CD4-positive, alpha-beta memory T cell (primary cell): ENCODE measurements around the gene IP6K2. TPM values are rescaled to one million over a fixed set of nuclear protein-coding genes. Genes with fewer than 3 reads are reported as not detected.

Experiments used
- CTCF ChIA-PET: fragments of 350-600 bp; sonication (Branson Sonifier 250); formaldehyde crosslinking; loops from one replicate; lab custom pipeline; 2021; ENCODE audit warnings: inconsistent platforms; ENCODE audit not compliant: partially characterized antibody; lab: Charles Lee
- POLR2A ChIA-PET: fragments of 350-600 bp; sonication (Branson Sonifier 250); formaldehyde crosslinking; loops from one replicate; lab custom pipeline; 2021; ENCODE audit not compliant: partially characterized antibody; lab: Charles Lee
- DNase-seq, 5 donors: peaks; one replicate each; pipeline versions ENCODE4 v3.0.0 to v3.0.0-alpha.2; 2020 to 2022; ENCODE audit warnings: mixed read lengths in 1 of 5
- H3K27ac ChIP-seq: one replicate; pipeline ENCODE4 v1.7.0; 2013; ENCODE audit warnings: low read depth, low read length
- H3K27me3 ChIP-seq: 2 replicates; pipeline ENCODE4 v1.7.0; 2013; ENCODE audit warnings: mild to moderate bottlenecking, low read length, moderate library complexity; ENCODE audit not compliant: insufficient read depth
- H3K36me3 ChIP-seq: 2 replicates; pipeline ENCODE4 v1.7.0; 2013; ENCODE audit warnings: mild to moderate bottlenecking, low read length, moderate library complexity; ENCODE audit not compliant: insufficient read depth
- H3K4me1 ChIP-seq: 2 replicates; pipeline ENCODE4 v1.7.0; 2013; ENCODE audit warnings: mild to moderate bottlenecking, low read length, moderate library complexity; ENCODE audit not compliant: insufficient read depth
- H3K4me3 ChIP-seq, 2 donors: one replicate each; pipeline ENCODE4 v1.7.0; 2013; ENCODE audit warnings: low read length in 2 of 2, mild to moderate bottlenecking in 1 of 2
- H3K9me3 ChIP-seq, 2 donors: one replicate each; pipeline ENCODE4 v1.7.0; 2013; ENCODE audit warnings: low read length in 2 of 2, control low read depth in 1 of 2; ENCODE audit not compliant: control insufficient read depth in 1 of 2
- H3K27ac Mint-ChIP-seq, 7 donors: one replicate each; pipeline ENCODE4 v1.8.0; 2020 to 2021; ENCODE audit warnings: mixed read lengths in 7 of 7, mild to moderate bottlenecking in 6 of 7, inconsistent platforms in 3 of 7, moderate library complexity in 3 of 7
- H3K27me3 Mint-ChIP-seq, 2 donors: one replicate each; pipeline ENCODE4 v1.8.0; 2020 to 2021; ENCODE audit warnings: mixed read lengths in 2 of 2
- H3K36me3 Mint-ChIP-seq, 2 donors: one replicate each; pipeline ENCODE4 v1.8.0; 2020 to 2021; ENCODE audit warnings: mixed read lengths in 2 of 2, inconsistent platforms in 1 of 2, mild to moderate bottlenecking in 1 of 2
- H3K4me1 Mint-ChIP-seq, 4 donors: one replicate each; pipeline ENCODE4 v1.8.0; 2020 to 2021; ENCODE audit warnings: mixed read lengths in 4 of 4, mild to moderate bottlenecking in 1 of 4
- H3K4me3 Mint-ChIP-seq, 8 donors: one replicate each; pipeline ENCODE4 v1.8.0; 2020 to 2021; ENCODE audit warnings: mixed read lengths in 8 of 8, mild to moderate bottlenecking in 7 of 8, moderate library complexity in 6 of 8, inconsistent platforms in 3 of 8
- H3K9me3 Mint-ChIP-seq, 8 donors: one replicate each; pipeline ENCODE4 v1.8.0; 2020 to 2021; ENCODE audit warnings: mixed read lengths in 8 of 8, mild to moderate bottlenecking in 5 of 8, inconsistent platforms in 3 of 8, moderate library complexity in 1 of 8
- intact Hi-C: fragments of 100-400 bp; cut with micrococcal nuclease; formaldehyde crosslinking; loops from one replicate; pipeline ENCODE4 v1.15.1; 2023
- microRNA-seq: library from miRNA; unstranded; fragments of <30 nt; microRNA quantifications from one replicate; pipeline ENCODE4 v1.2.0, GENCODE V29; 2021; ENCODE audit warnings: borderline replicate concordance, borderline number of aligned reads, borderline microRNAs expressed, mixed read lengths
- polyA plus RNA-seq, 2 donors: library from polyadenylated mRNA; unstranded; fragments of 300-500 nt; fragmentation: Illumina TruSeq; gene quantifications; one replicate each; pipeline ENCODE4 v1.2.3, GENCODE V29; 2021
- total RNA-seq, 2 experiments: library from RNA; stranded (reverse); gene quantifications; one replicate each; pipeline ENCODE4 v1.2.3, GENCODE V29; 2021

The IP6K2 gene
- total and polyA plus RNA-seq, 4 experiments from 2014 or later, result 49.4 to 91.8 (median 67.4) TPM

- Histone ChIP-seq H3K9me3 (no peaks in the 10 kb centered on the region), H3K27me3 (no peaks in the 10 kb centered on the region), H3K4me3 (no peak overlapping the region), H3K4me1 (peaks cover 9% of the 10 kb centered on the region), H3K36me3 (no peaks in the 10 kb centered on the region), H3K27ac (no peak overlapping the region)
- POLR2A ChIA-PET, result no interaction called here
- intact Hi-C loops, result no loop called here
- Mint-ChIP-seq H3K9me3 (peaks cover 0 to 2% (median 0%) of the 10 kb centered on the region in 8 donors), H3K27ac (no peak overlapping the region), H3K4me1 (peaks cover 0 to 12% (median 7%) of the 10 kb centered on the region in 4 donors), H3K36me3 (no peaks in the 10 kb centered on the region), H3K27me3 (peaks cover 0 to 1% of the 10 kb centered on the region in 2 donors), H3K4me3 (no peak overlapping the region)
- no peak for DNase-seq
- CTCF ChIA-PET, result no interaction called here
Measured at GRCh38 chr3:48639944-48640606, 76.9 kb downstream of the IP6K2 start.

Small RNAs within 50 kb of the gene (microRNA-seq; reads per million reads assigned to microRNA genes)
- not detected for gene MIR4793

Other genes with a start within 250 kb of the IP6K2 start
- 100 to 1,000 TPM; 218 TPM for gene SHISA5, start 213.0 kb downstream of the IP6K2 start, total RNA-seq
- gene SHISA5, start 213.0 kb downstream of the IP6K2 start, polyA plus RNA-seq, result 100 to 1,000 TPM; 434 to 470 TPM
- gene PFKFB4, start 160.4 kb downstream of the IP6K2 start, total RNA-seq, result 1 to 10 TPM; 2.6 to 2.7 TPM
- gene PFKFB4, start 160.4 kb downstream of the IP6K2 start, polyA plus RNA-seq, result 1 to 10 TPM; 2.5 TPM
- gene UCN2, start 153.4 kb downstream of the IP6K2 start, total RNA-seq, result not detected
- not detected for gene UCN2, start 153.4 kb downstream of the IP6K2 start, polyA plus RNA-seq
- gene COL7A1, start 121.9 kb downstream of the IP6K2 start, total RNA-seq, result 1 to 10 TPM; 1.2 to 1.9 TPM
- gene COL7A1, start 121.9 kb downstream of the IP6K2 start, polyA plus RNA-seq, result not detected
- 10 to 100 TPM; 73.7 to 91.3 TPM for gene UQCRC1, start 107.6 kb downstream of the IP6K2 start, total RNA-seq
- gene UQCRC1, start 107.6 kb downstream of the IP6K2 start, polyA plus RNA-seq, result 100 to 1,000 TPM; 152 to 313 TPM
- gene TMEM89, start 95.5 kb downstream of the IP6K2 start, total RNA-seq, result not detected
- not detected for gene TMEM89, start 95.5 kb downstream of the IP6K2 start, polyA plus RNA-seq
- gene SLC26A6, start 81.8 kb downstream of the IP6K2 start, total RNA-seq, result 10 to 100 TPM; 31.6 to 32.4 TPM
- 1 to 10 TPM; 3.0 to 3.5 TPM for gene SLC26A6, start 81.8 kb downstream of the IP6K2 start, polyA plus RNA-seq
- 1 to 10 TPM; 3.3 to 3.5 TPM for gene CELSR3, start 54.3 kb downstream of the IP6K2 start, total RNA-seq
- gene CELSR3, start 54.3 kb downstream of the IP6K2 start, polyA plus RNA-seq, result under 1 TPM; 0.04 to 0.78 TPM
- gene NCKIPSD, start 31.3 kb downstream of the IP6K2 start, total RNA-seq, result 10 to 100 TPM; 20.1 to 21.7 TPM
- 10 to 100 TPM in 1 of 2 donors, 1 to 10 TPM in 1; 8.3 to 16.1 TPM for gene NCKIPSD, start 31.3 kb downstream of the IP6K2 start, polyA plus RNA-seq
- 10 to 100 TPM; 41.7 to 45.0 TPM for gene PRKAR2A, start 130.7 kb upstream of the IP6K2 start, total RNA-seq
- gene PRKAR2A, start 130.7 kb upstream of the IP6K2 start, polyA plus RNA-seq, result 10 to 100 TPM; 11.2 to 16.1 TPM
- 10 to 100 TPM; 12.7 to 19.2 TPM for gene SLC25A20, start 181.7 kb upstream of the IP6K2 start, total RNA-seq
- gene SLC25A20, start 181.7 kb upstream of the IP6K2 start, polyA plus RNA-seq, result 10 to 100 TPM; 21.9 to 67.6 TPM
- gene ARIH2, start 201.6 kb upstream of the IP6K2 start, total RNA-seq, result 100 to 1,000 TPM; 141 to 149 TPM
- gene ARIH2, start 201.6 kb upstream of the IP6K2 start, polyA plus RNA-seq, result 100 to 1,000 TPM; 109 to 153 TPM